ENCODE data around the gene SLC35A2.

DNA sequence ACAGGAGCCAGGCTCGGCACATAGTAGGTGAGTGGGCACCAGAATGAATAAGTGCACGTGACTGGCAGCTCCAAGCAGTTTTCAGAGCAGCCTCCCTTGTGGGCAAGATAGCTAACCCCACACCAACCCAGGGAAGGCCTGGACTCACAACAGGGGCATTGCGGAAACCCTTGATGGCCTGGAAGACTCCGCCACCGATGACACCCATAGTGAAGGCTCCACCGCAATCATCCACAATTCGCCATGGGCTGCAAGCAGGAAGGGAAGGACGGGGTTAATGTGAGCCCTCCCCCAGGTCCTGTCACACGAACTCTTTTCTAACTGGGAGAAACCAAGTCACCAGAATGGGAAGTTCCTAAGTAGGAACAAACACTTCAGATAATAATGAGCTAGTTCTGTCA is 14.8 kb downstream of the SLC35A2 start:
- TF ChIP-seq, protein P1, sequence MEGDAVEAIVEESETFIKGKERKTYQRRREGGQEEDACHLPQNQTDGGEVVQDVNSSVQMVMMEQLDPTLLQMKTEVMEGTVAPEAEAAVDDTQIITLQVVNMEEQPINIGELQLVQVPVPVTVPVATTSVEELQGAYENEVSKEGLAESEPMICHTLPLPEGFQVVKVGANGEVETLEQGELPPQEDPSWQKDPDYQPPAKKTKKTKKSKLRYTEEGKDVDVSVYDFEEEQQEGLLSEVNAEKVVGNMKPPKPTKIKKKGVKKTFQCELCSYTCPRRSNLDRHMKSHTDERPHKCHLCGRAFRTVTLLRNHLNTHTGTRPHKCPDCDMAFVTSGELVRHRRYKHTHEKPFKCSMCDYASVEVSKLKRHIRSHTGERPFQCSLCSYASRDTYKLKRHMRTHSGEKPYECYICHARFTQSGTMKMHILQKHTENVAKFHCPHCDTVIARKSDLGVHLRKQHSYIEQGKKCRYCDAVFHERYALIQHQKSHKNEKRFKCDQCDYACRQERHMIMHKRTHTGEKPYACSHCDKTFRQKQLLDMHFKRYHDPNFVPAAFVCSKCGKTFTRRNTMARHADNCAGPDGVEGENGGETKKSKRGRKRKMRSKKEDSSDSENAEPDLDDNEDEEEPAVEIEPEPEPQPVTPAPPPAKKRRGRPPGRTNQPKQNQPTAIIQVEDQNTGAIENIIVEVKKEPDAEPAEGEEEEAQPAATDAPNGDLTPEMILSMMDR (IDR thresholded peaks at IDR 0.05; ENCODE audit: low read length), result no peak
- no peak for TF ChIP-seq EZH2 (IDR thresholded peaks at IDR 0.05; ENCODE audit: borderline replicate concordance, low read length)
